Activated CD4-positive, alpha-beta T cell treated with anti-CD3 and anti-CD28 coated beads, Interleukin-2, Interleukin-4, amounts not matched to agents 100 ng/mL and 50 ng/mL, durations not matched to agents 16 hours and 8 hours (primary cell): Measurements from ENCODE around the gene EFS.

Experiments
- DNase-seq: peaks from one replicate; pipeline ENCODE4 v3.0.0-alpha.2; 2020; ENCODE audit warnings: low spot score

EFS gene

DNA sequence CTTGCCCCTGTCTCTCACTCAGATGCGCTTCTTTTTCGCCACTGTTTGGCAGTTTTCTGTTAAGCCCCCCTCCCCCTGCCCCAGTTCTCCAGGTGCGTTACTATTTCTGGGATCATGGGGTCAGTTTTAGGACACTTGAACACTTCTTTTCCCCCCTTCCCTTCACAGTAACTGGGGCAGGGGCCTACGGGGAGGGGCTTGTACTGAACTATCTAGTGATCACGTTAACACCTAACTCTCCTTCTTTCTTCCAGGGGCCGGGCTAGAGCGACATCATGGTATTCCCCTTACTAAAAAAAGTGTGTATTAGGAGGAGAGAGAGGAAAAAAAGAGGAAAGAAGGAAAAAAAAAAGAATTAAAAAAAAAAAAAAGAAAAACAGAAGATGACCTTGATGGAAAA lies 40.0 kb downstream of the EFS start:
- no peak for DNase-seq

DNA sequence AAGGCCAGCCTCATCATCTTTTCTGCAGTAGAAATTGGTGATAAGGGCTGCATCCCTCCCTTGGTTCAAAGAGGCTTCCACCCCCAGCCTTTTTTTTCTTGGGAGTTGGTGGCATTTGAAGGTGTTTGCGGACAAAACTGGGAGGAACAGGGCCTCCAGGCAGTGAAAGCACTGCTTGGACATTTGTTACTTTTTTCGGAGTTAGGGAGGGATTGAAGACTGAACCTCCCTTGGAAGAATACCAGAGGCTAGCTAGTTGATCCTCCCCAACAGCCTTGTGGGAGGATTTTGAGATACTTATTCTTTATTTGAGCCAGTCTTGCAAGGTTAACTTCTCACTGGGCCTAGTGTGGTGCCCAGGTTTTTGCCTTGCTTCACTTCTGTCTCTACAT lies 40.5 kb downstream of the EFS start:
- no peak for DNase-seq

DNA sequence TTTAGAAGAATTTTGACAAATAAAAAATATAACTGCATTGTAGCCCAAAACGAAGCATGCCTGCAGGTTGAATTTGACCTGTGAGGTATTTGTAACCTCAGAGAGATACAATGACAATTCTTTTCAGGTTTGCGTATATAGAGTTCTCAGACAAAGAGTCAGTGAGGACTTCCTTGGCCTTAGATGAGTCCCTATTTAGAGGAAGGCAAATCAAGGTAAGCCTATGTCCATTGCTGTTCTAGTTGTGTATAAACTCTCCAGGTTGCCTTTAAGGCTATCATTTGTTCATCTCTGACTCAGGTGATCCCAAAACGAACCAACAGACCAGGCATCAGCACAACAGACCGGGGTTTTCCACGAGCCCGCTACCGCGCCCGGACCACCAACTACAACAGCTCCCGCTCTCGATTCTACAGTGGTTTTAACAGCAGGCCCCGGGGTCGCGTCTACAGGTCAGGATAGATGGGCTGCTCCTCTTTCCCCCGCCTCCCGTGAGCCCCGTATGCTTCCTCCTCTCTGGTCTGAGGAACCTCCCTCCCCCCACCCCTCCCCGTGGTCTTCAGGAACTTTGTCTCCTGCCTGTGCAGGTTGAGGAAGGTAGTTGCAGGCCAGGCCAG lies 41.0 kb downstream of the EFS start:
- no peak for DNase-seq

DNA sequence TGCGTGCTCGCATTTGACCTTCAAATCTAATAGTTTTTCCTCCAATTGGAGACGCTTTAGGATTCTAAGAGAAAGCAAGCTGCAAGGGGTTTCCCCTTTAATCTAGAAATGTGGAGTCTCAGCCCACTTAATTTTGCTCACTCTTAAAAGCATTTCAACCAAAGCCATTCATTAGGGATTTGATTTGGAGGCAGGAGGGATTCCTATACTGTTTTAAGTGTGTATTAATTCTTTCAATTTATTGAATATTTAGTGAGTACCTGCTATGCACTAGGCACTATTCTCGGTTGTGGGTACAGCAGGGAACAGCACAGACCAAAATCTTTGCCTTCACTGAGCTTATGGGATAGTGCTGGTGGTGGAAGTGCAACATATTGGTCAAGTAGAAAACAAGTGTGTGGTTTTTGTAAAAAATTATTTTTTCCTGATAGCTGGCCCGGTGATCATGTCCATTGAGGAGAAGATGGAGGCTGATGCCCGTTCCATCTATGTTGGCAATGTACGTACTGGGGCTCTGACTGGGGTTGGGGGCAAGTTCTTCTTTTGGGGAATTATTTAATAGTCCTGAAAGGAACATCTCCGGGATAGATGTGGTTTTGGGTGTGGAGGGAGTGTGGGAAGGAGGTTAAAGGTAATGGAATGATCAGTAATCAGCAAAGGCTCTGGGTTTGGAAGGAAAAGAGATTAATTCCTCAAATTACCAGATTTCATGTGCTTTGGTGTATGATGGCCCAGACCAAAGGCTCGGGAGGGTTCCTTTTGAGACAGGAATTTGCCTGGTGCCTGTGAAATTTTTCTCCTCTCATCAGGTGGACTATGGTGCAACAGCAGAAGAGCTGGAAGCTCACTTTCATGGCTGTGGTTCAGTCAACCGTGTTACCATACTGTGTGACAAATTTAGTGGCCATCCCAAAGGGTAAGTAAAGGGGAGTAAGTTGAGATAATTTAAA lies 42.1 kb downstream of the EFS start:
- DNase-seq, result no peak

DNA sequence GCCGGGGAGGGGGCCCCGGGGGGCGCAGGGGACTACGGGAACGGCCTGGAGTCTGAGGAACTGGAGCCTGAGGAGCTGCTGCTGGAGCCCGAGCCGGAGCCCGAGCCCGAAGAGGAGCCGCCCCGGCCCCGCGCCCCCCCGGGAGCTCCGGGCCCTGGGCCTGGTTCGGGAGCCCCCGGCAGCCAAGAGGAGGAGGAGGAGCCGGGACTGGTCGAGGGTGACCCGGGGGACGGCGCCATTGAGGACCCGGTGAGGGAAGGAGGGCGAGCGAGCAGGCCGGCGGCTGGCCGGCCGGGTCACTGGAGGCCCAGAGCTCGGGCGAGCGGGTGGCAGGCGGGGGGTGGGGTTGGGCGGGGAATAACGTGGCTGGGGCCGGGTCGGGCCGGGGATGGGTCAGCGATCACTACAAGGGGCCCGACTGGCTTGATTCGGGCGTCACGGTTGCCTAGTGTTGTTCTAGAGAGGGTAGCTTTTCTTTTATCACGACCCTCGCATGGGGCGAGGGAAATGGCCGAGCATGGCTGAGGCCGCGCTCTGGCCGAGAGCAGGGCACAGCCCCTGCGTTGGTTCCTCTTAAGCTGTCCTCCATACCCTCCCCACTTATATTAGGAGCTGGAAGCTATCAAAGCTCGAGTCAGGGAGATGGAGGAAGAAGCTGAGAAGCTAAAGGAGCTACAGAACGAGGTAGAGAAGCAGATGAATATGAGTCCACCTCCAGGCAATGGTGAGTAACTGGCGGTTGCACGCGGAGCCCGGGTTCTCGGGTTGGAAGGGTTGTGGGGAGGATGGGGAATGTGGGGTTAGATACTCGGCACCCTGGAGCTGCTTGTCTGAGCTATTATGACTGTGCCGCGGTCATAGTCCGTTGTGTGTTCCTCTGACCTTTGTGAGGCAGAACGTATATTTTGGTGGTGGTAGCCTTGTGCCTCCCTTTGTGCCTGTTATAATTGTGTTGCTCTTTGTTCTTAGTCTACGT lies 43.1 kb downstream of the EFS start:
- peak; percentile 62 for DNase-seq

DNA sequence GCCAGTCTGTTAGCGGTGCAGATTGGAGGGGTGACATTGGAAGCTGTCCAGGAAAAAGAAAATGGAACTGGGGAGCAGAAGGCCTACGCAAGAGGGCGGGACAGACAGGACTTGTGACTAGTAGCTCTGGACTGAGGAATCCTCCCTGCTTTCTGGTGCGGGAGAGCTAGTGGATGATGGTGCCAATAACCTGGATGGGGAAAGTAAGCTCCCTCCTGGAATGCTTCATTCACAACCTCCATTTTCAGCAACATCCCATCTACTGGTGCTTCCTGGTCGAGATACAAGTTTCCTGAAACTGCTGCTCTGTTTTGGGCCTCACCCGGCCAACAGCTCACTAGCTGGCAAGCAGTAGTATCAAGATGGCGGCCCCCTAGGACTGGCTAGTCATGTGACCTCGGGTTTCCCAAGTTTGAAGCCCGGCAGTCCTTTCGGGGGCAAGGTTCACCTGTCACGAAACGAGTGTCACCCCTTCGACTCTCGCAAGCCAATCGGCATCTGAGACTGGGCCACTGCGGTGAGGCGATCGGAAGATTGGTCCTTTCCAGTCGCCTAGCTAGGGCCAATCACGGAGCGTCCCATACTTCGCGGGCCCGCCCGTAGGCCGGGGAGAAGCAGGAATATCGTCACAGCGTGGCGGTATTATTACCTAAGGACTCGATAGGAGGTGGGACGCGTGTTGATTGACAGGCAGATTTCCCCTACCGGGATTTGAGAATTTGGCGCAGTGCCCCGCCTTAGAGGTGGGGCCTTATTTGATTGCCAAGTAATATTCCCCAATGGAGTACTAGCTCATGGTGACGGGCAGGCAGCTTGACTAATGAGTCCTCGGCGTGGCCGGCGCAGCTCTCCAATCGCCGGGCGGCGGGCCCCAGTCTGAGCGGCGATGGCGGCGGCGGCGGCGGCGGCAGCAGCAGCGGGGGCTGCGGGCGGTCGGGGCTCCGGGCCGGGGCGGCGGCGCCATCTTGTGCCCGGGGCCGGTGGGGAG lies 44.1 kb downstream of the EFS start, which contains the start of gene PABPN1:
TSS of gene PABPN1 (plus strand) at position 874 of the 988 bp plus-strand sequence. CDS start at position 887, 13 bp downstream.
- DNase-seq, result peak; percentile 99

DNA sequence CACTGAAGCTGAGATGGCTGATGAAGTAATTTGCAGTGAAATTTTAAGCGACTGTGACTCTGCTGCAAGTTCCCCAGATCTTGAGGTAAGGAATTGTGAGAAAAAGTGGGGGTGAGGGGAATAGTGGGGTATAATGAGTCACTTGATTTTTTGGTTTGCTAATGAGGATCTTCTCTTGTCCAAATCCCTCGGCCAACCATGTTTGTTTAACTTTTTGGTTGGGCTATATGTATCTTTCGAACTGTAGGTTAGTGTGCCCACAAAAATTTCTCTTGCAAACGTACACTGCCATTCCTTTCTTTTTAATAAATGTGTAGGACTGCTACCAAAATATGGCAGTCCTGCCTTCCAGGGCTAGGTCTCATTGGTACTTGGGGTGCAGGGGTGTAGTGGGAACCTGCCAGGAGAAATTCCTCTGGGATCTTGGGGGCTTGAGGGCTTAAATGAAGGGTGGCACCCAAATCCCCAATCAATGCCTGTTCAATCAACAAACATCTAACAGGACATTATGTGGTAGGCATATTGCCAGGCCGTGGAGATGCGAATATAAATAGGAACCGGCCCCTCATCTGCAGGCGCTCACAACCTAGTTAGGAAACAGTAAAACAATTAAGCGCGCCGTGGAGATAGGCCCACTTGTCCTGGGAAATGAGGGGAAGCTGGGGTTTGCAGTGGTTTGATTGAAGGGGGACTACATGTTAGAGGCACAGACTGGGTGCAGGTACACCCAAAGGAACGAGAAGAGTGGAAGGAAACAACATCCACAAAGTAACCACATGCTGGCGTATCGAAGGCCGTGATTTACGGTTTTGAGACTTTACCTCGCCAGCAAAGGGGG lies 45.0 kb downstream of the EFS start:
- DNase-seq, result no peak

DNA sequence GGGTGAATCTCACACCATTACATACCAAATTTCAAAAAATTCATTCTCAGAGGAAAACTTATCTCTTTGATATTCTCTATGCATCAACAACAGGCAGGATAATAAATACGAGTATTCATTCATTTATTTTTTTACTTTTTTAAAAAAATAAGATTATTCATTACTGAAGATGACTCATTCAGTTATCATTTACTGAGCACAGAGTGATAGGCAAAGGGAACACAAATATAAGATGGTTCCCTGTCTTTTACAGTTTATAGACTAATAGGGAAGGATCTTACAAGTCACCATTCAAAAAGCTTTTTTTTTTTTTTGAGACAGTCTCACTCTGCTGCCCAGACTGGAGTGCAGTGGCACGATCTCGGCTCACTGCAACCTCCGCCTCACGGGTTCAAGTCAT lies 48.7 kb downstream of the EFS start:
- no peak for DNase-seq

DNA sequence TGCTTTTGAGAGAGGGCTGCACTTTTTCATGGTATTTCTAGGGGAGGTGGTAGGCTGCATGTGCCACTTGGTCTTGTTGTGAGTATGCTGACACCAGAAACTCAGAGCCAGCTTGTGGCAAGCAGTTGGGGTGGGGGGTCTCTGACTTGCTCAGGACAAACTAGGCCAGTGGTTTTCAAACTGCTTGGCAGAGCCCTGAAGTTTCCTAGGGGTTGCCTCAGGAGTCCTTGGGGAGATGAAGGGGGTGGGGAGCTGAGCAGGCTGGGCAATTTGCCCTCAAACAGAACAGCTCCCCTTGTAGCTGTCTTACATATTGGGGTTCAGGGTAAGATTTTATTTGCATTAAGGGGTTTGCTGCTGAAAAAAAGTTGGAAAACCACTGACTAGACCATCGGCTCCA lies 54.4 kb downstream of the EFS start:
- DNase-seq, result no peak

DNA sequence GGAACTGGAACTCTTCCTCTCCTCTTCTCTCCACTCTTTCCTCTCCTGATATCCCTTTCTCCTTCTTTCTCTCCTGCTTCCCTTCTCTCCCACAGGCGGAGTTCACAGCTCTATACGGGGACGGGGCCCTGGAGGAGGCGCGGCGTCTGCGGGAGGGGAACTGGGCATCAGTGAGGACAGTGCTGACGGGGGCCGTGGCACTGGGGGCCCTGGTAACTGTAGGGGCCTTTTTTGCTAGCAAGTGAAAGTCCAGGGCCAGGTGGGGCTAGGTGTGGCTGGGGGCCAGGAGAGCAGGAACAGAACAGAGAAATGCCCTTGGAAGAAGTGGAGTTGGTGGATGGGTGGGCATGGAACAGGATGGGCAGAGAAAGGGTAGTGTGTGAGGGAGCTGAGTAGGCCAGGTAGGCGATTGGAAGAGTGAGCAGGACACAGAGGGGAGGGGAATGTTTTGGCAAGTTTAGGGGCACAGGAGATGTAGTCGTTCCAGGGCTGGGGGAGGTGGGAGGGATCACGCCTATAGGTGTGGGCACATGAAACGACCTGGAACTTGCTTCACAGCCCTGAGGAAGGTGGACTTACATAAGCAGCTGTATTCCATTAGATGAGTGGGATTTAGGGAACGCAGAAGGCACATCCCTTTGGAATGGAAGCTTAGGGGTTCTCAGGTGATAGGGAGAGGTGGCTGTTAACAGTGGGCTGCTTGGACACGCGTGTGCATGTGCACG lies 56.1 kb downstream of the EFS start:
- DNase-seq, result no peak

DNA sequence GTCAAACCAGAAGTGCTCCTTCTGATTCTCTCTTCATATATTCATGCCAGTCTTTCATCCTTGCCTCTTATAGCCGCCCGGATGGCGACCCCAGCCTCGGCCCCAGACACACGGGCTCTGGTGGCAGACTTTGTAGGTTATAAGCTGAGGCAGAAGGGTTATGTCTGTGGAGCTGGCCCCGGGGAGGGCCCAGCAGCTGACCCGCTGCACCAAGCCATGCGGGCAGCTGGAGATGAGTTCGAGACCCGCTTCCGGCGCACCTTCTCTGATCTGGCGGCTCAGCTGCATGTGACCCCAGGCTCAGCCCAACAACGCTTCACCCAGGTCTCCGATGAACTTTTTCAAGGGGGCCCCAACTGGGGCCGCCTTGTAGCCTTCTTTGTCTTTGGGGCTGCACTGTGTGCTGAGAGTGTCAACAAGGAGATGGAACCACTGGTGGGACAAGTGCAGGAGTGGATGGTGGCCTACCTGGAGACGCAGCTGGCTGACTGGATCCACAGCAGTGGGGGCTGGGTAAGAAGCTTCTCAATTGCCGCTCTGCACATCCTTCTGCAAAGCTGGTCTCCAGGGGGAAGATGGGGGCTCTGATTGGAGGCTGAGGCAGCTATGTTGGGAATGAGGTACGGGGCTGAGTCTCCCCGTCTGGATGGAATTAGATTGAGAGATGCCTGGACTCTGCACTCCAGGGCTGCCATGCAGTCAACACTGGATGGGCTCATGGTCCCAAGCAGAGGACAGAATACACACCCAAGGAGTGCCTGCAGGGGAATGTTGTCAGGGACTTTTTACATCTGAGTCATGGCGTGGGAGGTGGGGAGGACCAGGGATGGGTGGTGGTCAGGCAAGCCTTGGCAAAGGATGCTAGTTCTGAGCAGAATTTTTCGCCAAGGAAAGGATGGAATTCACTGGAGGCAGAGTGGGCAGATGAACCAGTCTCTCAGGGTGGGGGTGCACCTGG lies 57.0 kb downstream of the EFS start:
- DNase-seq, result no peak

DNA sequence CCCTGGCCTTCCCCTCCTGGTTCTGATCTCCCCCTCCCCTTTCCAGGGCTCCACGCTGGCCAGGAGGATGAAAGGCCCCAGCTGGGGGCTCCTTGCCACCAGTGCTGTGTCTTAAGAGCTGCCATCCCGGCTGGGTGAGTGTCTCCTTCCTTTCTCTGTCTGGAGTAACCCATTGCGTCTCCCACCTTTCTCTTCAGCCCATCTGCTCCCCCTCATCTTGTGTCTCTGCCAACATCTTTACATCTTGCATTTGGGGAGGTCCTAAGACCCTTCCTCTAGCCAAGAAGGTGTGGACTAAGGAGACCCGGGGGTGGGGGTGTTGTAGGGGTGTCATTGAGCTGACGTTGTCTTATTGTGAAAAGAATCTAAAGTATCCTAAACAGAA lies 57.8 kb downstream of the EFS start:
- no peak for DNase-seq

DNA sequence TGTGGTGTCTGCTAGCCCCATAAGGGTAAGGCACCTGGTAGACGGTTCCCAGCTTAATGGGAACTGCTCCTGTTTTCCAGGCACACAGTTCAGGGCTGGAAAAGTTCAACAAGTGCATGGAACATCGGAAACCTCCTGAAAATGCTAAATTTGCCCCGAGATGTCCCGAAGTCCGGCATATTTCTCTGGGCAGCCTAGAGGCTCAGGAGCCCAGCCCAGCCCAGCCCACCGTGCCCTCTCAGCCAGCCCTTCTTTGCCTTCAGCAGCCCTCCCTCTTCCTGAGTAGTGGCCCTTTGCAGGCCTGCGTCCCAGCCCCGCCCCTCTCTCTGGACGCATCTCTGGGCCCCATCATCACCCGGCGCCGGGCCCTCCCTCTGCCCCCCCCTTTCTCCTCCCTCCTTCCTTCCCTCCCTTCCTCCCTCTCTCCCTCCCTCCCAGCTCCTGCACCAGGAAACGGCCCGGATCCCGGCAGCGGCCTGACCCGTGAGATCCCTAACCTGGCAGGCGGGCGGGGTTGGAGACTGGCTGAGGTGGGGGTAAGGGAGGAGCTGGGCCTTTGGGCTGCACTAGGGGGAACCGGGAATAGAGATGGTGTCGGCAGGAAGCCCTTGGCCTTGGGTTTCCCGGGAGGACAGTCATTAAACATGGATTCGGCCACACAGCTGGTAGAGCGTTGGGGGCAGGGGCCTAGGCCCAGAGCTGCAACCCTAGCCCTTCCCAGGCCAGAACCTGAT lies 58.4 kb downstream of the EFS start, which contains the start of gene BCL2L2:
TSS of gene BCL2L2 (plus strand) at position 422 of the 734 bp plus-strand sequence. CDS start 935 bp downstream, outside the sequence.
- no peak for DNase-seq
